SH-SY5Y (cell line): ENCODE results near the gene PTPRD.

Experiments
- GATA2 ChIP-seq: IDR thresholded peaks from 2 replicates; pipeline ENCODE4 v1.6.1; 2011; ENCODE audit warnings: mild to moderate bottlenecking, low read depth, low read length
- GATA3 ChIP-seq: IDR thresholded peaks from 2 replicates; pipeline ENCODE4 v1.6.1; 2011; ENCODE audit warnings: low read depth, mild to moderate bottlenecking, low read length, moderate library complexity

DNA sequence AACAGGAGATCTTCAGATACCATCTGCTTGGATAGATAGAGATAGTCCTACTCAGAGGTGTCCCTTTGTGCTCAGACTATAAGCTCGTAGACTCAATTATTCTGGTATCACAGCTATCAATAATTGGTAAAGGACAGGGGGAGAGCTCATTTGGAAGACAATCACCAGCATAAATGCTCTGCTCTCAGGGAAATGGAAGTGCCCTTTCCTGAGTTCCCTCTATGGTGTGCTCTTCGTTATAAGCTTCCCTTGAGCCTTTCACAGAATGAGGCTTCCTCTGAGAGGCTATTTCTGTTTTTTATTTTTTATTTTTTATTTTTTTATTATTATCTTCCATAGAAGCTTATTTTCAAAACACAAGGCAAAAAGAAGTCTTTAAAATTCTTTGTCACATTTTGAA lies 1657.5 kb downstream of the PTPRD start:
- TF ChIP-seq GATA2 (no peak), GATA3 (no peak)
